Spleen (tissue), 7 donors: ENCODE data around the gene TBC1D16.
A peak's percentile ranks its signal among the peaks of the same experiment; 100 is the strongest.

Experiments used
- CTCF ChIP-seq, 11 experiments: fragments of 200-600 bp in 7 of 11; fragments of 450-650 bp in 4 of 11; sonication (generic) in 4 of 11; IDR thresholded peaks in 8 of 11; conservative IDR thresholded peaks in 3 of 11; 1 replicate in 7 of 11; 2 replicates in 4 of 11; pipeline versions ENCODE4 v1.4.0 to v1.8.0; 2016 to 2021; ENCODE audit warnings: antibody characterized with exemption in 11 of 11, inconsistent platforms in 4 of 11, mild to moderate bottlenecking in 1 of 11
- POLR2A ChIP-seq, 3 donors: fragments of 450-650 bp; IDR thresholded peaks; one replicate each; pipeline ENCODE4 v1.5.1; 2017; ENCODE audit warnings: antibody characterized with exemption in 3 of 3, mild to moderate bottlenecking in 1 of 3
- POLR2AphosphoS5 ChIP-seq, 3 donors: sonication (generic); formaldehyde crosslinking; IDR thresholded peaks; one replicate each; pipeline ENCODE4 v1.5.1; 2017; ENCODE audit warnings: antibody characterized with exemption in 3 of 3
- donor health status: DM: no; HTN: no; CAD: no; lungs with moderate emphysema.
- donor health status: DM: no; HTN: no; CAD: no.
- donor health status: DM: no; HTN: no; CAD: no.

- TF ChIP-seq POLR2A (IDR thresholded peaks at IDR 0.05) (no peak), CTCF (IDR thresholded peaks at IDR 0.05 in 8 of 11, conservative IDR thresholded peaks at IDR 0.05 in 3 of 11) (no peak), POLR2AphosphoS5 (IDR thresholded peaks at IDR 0.05) (peak; percentile 78 to 86 (median 82))
Observed at GRCh38 chr17:79942591-79943346, 92.9 kb downstream of the TBC1D16 start.
